Lower leg skin (tissue), 3 donors: ENCODE data around the gene COL6A2.

Experiments
- POLR2A ChIP-seq, 2 donors: fragments of 450-650 bp; IDR thresholded peaks; one replicate each; pipeline ENCODE4 v1.6.1; 2016 to 2017; ENCODE audit warnings: antibody characterized with exemption in 2 of 2, mild to moderate bottlenecking in 1 of 2, moderate library complexity in 1 of 2
- TF ChIP-seq, protein P1 (sequence below), 3 donors: fragments of 450-650 bp; IDR thresholded peaks; one replicate each; pipeline ENCODE4 v1.5.1; 2016; ENCODE audit warnings: antibody characterized with exemption in 3 of 3, mild to moderate bottlenecking in 3 of 3, moderate library complexity in 2 of 3

- TF ChIP-seq, protein P1, sequence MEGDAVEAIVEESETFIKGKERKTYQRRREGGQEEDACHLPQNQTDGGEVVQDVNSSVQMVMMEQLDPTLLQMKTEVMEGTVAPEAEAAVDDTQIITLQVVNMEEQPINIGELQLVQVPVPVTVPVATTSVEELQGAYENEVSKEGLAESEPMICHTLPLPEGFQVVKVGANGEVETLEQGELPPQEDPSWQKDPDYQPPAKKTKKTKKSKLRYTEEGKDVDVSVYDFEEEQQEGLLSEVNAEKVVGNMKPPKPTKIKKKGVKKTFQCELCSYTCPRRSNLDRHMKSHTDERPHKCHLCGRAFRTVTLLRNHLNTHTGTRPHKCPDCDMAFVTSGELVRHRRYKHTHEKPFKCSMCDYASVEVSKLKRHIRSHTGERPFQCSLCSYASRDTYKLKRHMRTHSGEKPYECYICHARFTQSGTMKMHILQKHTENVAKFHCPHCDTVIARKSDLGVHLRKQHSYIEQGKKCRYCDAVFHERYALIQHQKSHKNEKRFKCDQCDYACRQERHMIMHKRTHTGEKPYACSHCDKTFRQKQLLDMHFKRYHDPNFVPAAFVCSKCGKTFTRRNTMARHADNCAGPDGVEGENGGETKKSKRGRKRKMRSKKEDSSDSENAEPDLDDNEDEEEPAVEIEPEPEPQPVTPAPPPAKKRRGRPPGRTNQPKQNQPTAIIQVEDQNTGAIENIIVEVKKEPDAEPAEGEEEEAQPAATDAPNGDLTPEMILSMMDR (IDR thresholded peaks at IDR 0.05): no peak
- no peak for TF ChIP-seq POLR2A (IDR thresholded peaks at IDR 0.05)
Measured at GRCh38 chr21:46118316-46119143, 20.6 kb downstream of the COL6A2 start.
